Skeletal muscle tissue (tissue), 4 donors: ENCODE measurements around the gene TMEM94. TPM values are rescaled to one million over a fixed set of nuclear protein-coding genes. Genes with fewer than 3 reads are reported as not detected.
"Not testable (repeated sequence)": the region's sequence is repeated elsewhere in the genome, so short reads cannot be mapped to it uniquely, and the experiment has no call there.

ENCODE experiments used
- H3K27ac ChIP-seq: one replicate; pipeline ENCODE4 v1.7.0; 2013; ENCODE audit warnings: mild to moderate bottlenecking, low read depth, low read length, inconsistent platforms
- H3K27me3 ChIP-seq, 3 donors: one replicate each; pipeline ENCODE4 v1.7.0; 2013; ENCODE audit warnings: low read length in 3 of 3; ENCODE audit not compliant: control insufficient read depth in 3 of 3, insufficient read depth in 3 of 3
- H3K36me3 ChIP-seq, 3 donors: one replicate each; pipeline ENCODE4 v1.7.0; 2013; ENCODE audit warnings: low read length in 3 of 3; ENCODE audit not compliant: control insufficient read depth in 3 of 3, insufficient read depth in 3 of 3
- H3K4me1 ChIP-seq, 3 donors: one replicate each; pipeline ENCODE4 v1.7.0; 2013; ENCODE audit warnings: low read length in 3 of 3, mild to moderate bottlenecking in 3 of 3; ENCODE audit not compliant: control insufficient read depth in 3 of 3, insufficient read depth in 3 of 3
- H3K4me3 ChIP-seq, 3 donors: one replicate each; pipeline ENCODE4 v1.7.0; 2013; ENCODE audit warnings: low read length in 3 of 3
- H3K9ac ChIP-seq, 3 donors: one replicate each; pipeline ENCODE4 v1.7.0; 2013; ENCODE audit warnings: low read length in 3 of 3, mild to moderate bottlenecking in 3 of 3, moderate library complexity in 2 of 3, low read depth in 1 of 3
- H3K9me3 ChIP-seq, 3 donors: one replicate each; pipeline ENCODE4 v1.7.0; 2013; ENCODE audit warnings: low read length in 3 of 3; ENCODE audit not compliant: control insufficient read depth in 3 of 3
- total RNA-seq: library from RNA; depleted of rRNA; stranded (reverse); fragments of >200 nt; gene quantifications from one replicate; pipeline ENCODE4 v1.2.3, GENCODE V29; 2014
- donor health status: Osteomylitis.

TMEM94 gene
- total RNA-seq, 1 donor from 2014 or later = 18.3 TPM

DNA sequence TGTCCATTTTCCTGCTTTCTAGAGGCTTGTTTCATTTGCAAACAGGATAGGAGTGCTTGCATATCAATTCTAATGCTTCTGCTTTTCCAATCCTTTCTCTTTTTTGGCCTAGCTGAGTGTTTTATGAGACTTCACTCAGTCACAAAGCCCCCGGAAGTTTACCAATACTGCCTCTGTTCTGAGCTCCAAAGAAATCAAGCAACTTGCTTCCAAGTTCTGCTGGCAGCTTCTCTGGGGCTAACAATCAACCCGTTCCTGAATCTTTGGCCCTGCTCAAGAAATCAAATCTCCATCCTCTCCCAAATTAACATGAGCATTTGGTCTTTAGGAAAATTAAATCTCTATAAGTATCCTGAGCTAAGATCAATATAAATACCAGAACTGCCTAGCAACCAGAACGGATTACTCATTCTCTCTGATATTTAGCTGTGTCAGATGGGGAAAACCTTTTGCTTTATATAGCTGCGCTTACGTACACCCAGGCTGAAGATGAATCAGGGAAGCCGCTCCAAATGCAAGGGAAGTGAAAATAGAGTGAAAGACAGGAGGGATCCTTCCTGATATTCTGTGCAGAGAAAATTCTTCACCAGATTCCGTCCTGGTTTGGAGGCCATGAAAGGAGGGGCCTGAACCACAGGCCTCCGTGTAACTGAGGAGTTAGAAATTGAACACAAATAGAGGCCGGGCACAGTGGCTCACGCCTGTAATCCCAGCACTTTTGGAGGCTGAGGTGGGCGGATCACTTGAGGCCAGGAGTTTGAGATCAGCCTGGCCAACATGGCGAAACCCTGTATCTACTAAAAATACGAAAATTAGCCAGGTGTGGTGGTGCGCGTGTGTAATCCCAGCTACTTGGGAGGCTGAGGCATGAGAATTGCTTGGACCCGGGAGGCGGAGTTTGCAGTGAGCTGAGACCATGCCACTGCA is 27.6 kb upstream of the TMEM94 start:
- Histone ChIP-seq H3K27me3 (no peaks in the 10 kb centered on the region), H3K27ac (peak overlapping the region; percentile 69), H3K4me3 (no peak overlapping the region), H3K9me3 (no peaks in the 10 kb centered on the region), H3K9ac (peak overlapping the region in 2 of 3 donors; percentile 19 to 43), H3K36me3 (no peaks in the 10 kb centered on the region), H3K4me1 (peaks cover 14 to 27% (median 25%) of the 10 kb centered on the region in 3 donors)

DNA sequence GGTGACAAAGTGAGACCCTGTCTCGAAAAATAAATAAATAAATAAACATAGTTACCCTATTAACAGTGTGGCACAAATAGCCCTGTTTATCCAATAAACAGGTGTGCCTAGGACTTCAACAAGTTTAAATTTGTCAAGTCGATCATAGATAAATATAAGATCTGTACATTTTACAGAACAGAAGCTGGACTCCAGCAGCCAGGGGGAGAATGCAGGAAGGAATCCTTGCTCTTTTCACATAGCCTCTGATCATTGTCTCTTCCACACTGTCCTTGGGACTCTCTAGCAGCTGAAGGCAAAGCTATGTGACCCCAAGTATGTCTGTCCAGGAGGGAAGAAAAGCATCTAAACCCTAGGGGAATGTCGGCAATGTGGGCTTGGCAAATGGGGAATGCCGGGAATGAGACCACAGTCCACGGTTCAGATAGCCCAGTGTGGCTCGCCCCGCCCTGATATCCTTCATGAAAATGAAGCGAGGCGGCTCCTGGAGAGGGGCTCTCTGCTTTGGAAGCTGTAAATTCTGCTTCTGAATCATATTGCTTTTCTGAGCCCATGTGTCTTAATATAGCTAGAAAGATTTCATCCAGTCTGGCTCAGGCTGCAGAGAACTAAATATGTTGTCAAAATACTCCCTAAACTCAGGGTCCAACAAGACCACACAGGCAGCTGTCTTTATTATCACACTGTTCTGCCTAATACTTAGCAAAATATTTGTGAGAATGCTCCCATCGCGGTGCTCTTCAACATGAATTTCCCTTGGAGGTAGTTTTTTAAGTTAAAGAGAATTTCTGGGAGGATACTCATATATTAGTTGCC is 26.1 kb upstream of the TMEM94 start:
- no peaks in the 10 kb centered on the region for H3K36me3 ChIP-seq
- peak overlapping the region; percentile 46 to 72 (median 47) for H3K9ac ChIP-seq
- H3K4me3 ChIP-seq = peak overlapping the region in 1 of 3 donors; percentile 21
- peak overlapping the region; percentile 71 for H3K27ac ChIP-seq
- H3K9me3 ChIP-seq = no peaks in the 10 kb centered on the region
- H3K4me1 ChIP-seq = peaks cover 14 to 27% (median 25%) of the 10 kb centered on the region in 3 donors
- H3K27me3 ChIP-seq = no peaks in the 10 kb centered on the region

GRCh38 chr17:75433218-75433783 is 23.1 kb upstream of the TMEM94 start:
- H3K27me3 ChIP-seq = no peaks in the 10 kb centered on the region
- no peaks in the 10 kb centered on the region for H3K9me3 ChIP-seq
- H3K9ac ChIP-seq = no peak overlapping the region
- no peak overlapping the region for H3K27ac ChIP-seq
- no peaks in the 10 kb centered on the region for H3K36me3 ChIP-seq
- H3K4me1 ChIP-seq = peaks cover 11 to 23% (median 17%) of the 10 kb centered on the region in 3 donors
- H3K4me3 ChIP-seq = no peak overlapping the region

- H3K27me3 ChIP-seq, H3K9me3 ChIP-seq, H3K27ac ChIP-seq, H3K9ac ChIP-seq, H3K36me3 ChIP-seq, H3K4me3 ChIP-seq: not testable (repeated sequence)
- H3K4me1 ChIP-seq = peaks cover 8 to 12% (median 9%) of the 10 kb centered on the region in 3 donors
These were observed 22.0 kb upstream of the TMEM94 start for GRCh38 chr17:75434433-75434832.

GRCh38 chr17:75437404-75437803 is 19.0 kb upstream of the TMEM94 start:
- H3K9me3 ChIP-seq, H3K36me3 ChIP-seq, H3K4me1 ChIP-seq, H3K27ac ChIP-seq, H3K27me3 ChIP-seq, H3K4me3 ChIP-seq, H3K9ac ChIP-seq: not testable (repeated sequence)

DNA sequence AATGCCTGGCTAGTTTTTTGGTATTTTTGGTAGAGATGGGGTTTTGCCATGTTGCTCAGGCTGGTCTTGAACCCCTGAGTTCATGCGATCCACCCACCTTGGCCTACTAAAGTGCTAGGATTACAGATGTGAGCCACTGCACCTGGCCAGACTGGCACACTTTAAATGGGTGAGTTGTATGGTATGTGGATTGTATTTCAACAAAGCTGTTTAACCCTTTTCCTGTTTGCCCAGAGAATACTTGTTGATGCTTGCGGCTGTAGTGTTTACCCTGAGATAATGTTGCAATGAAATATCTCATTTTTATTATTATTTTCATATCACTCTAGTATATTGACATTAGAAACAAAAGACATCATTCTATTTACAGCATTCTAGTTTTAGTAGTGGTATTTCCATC is 17.1 kb upstream of the TMEM94 start:
- Histone ChIP-seq H3K27me3 (no peaks in the 10 kb centered on the region), H3K27ac (no peak overlapping the region), H3K9ac (no peak overlapping the region), H3K4me1 (peaks cover 0 to 10% (median 9%) of the 10 kb centered on the region in 3 donors), H3K9me3 (no peaks in the 10 kb centered on the region), H3K36me3 (no peaks in the 10 kb centered on the region), H3K4me3 (no peak overlapping the region)

GRCh38 chr17:75440738-75441448 is 15.5 kb upstream of the TMEM94 start:
- Histone ChIP-seq H3K36me3 (no peaks in the 10 kb centered on the region), H3K9ac (no peak overlapping the region), H3K4me3 (no peak overlapping the region), H3K9me3 (no peaks in the 10 kb centered on the region), H3K27ac (peak overlapping the region; percentile 51), H3K27me3 (no peaks in the 10 kb centered on the region), H3K4me1 (peaks cover 2 to 12% (median 10%) of the 10 kb centered on the region in 3 donors)

- Histone ChIP-seq H3K4me3 (no peak overlapping the region), H3K9ac (no peak overlapping the region), H3K36me3 (no peaks in the 10 kb centered on the region), H3K4me1 (peaks cover 2 to 12% (median 10%) of the 10 kb centered on the region in 3 donors), H3K27me3 (no peaks in the 10 kb centered on the region), H3K27ac (peak overlapping the region; percentile 56), H3K9me3 (no peaks in the 10 kb centered on the region)
These were observed 14.0 kb upstream of the TMEM94 start for GRCh38 chr17:75442168-75443103.

DNA sequence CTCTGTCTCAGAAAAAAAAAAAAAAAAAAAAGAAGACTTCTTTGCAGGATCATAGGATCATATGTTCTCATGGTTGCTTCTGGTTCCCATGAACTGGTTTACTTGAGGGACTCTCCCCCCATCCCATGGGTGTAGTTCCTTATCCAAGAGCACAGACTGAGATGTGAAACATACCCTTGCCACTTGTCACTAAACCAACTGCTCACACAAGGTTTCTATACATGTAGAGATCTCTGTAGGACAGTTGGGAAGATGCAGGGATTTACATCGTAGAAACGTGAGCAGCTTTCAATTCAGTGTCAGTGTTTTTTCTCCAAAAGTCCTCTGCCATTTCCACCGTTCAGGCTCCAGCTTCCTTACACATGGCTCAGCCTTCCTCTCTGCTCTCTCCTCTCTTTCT is 11.1 kb upstream of the TMEM94 start:
- peaks cover 2 to 12% (median 10%) of the 10 kb centered on the region in 3 donors for H3K4me1 ChIP-seq
- no peaks in the 10 kb centered on the region for H3K27me3 ChIP-seq
- no peaks in the 10 kb centered on the region for H3K36me3 ChIP-seq
- H3K27ac ChIP-seq = no peak overlapping the region
- no peak overlapping the region for H3K4me3 ChIP-seq
- H3K9me3 ChIP-seq = no peaks in the 10 kb centered on the region
- no peak overlapping the region for H3K9ac ChIP-seq
